ENCODE data around the gene EYA2. TPM values are rescaled to one million over a fixed set of nuclear protein-coding genes. Genes with fewer than 3 reads are reported as not detected.
"Not testable (repeated sequence)": the region's sequence is repeated elsewhere in the genome, so short reads cannot be mapped to it uniquely, and the experiment has no call there.

The EYA2 gene
- total and polyA plus RNA-seq, 8 donors, result 0.51 to 3.2 (median 1.4) TPM

GRCh38 chr20:46875059-46875458 lies 19.6 kb upstream of the EYA2 start:
- DNase-seq (no peak), ATAC-seq (no peak), FAIRE-seq (no peak)
- H3K9me3 ChIP-seq, result no peaks in the 10 kb centered on the region
- no peaks in the 10 kb centered on the region for H3K27me3 ChIP-seq
- H3K36me3 ChIP-seq, result no peaks in the 10 kb centered on the region
- no peak overlapping the region for H3K27ac ChIP-seq
- no peak for TF ChIP-seq CTCF (IDR thresholded peaks at IDR 0.05)
- H3K4me3 ChIP-seq, result no peak overlapping the region
- H3K4me1 ChIP-seq, result no peaks in the 10 kb centered on the region
- WGBS, 2 donors, result 51 to 59% methylated on average over 4 of the region's 4 CpGs
- intact Hi-C loops (cut with DNase I), result no loop called here

GRCh38 chr20:46879386-46879785 lies 15.3 kb upstream of the EYA2 start:
- TF ChIP-seq CTCF (IDR thresholded peaks at IDR 0.05), result no peak
- Histone ChIP-seq H3K27ac (no peak overlapping the region), H3K27me3 (no peaks in the 10 kb centered on the region), H3K4me3 (no peak overlapping the region), H3K4me1 (no peaks in the 10 kb centered on the region), H3K36me3 (no peaks in the 10 kb centered on the region), H3K9me3 (no peaks in the 10 kb centered on the region)
- 72 to 83% methylated on average over 5 of the region's 5 CpGs for WGBS, 2 donors
- ATAC-seq (no peak), DNase-seq (no peak), FAIRE-seq (no peak)
- intact Hi-C loops (cut with DNase I), result no loop called here

GRCh38 chr20:46879963-46880362 lies 14.7 kb upstream of the EYA2 start:
- FAIRE-seq; DNase-seq; ATAC-seq; H3K36me3 ChIP-seq; H3K9me3 ChIP-seq; H3K27ac ChIP-seq; H3K4me1 ChIP-seq; intact Hi-C loops (cut with DNase I); H3K27me3 ChIP-seq; H3K4me3 ChIP-seq: not testable (repeated sequence)
- 68 to 89% methylated on average over 5 of the region's 5 CpGs for WGBS, 2 donors

- 44 to 50% methylated on average over 6 of the region's 6 CpGs for WGBS, 2 donors
- no peak overlapping the region for H3K4me3 ChIP-seq
- H3K9me3 ChIP-seq, result no peaks in the 10 kb centered on the region
- TF ChIP-seq CTCF (IDR thresholded peaks at IDR 0.05), result no peak
- ATAC-seq (no peak), FAIRE-seq (no peak), DNase-seq (no peak)
- intact Hi-C loops (cut with DNase I), result no loop called here
- no peak overlapping the region for H3K27ac ChIP-seq
- H3K36me3 ChIP-seq, result no peaks in the 10 kb centered on the region
- no peaks in the 10 kb centered on the region for H3K27me3 ChIP-seq
- no peaks in the 10 kb centered on the region for H3K4me1 ChIP-seq
Observed at GRCh38 chr20:46883892-46884291, 10.8 kb upstream of the EYA2 start.

- no peaks in the 10 kb centered on the region for H3K4me1 ChIP-seq
- no peaks in the 10 kb centered on the region for H3K9me3 ChIP-seq
- FAIRE-seq (no peak), DNase-seq (no peak), ATAC-seq (no peak)
- TF ChIP-seq CTCF (IDR thresholded peaks at IDR 0.05), result no peak
- H3K36me3 ChIP-seq, result no peaks in the 10 kb centered on the region
- H3K27ac ChIP-seq, result no peak overlapping the region
- intact Hi-C loops (cut with DNase I), result no loop called here
- no peaks in the 10 kb centered on the region for H3K27me3 ChIP-seq
- no peak overlapping the region for H3K4me3 ChIP-seq
Observed at GRCh38 chr20:46890682-46891081, 4.0 kb upstream of the EYA2 start.

GRCh38 chr20:46893051-46893450 lies 1.6 kb upstream of the EYA2 start:
- no peak for TF ChIP-seq CTCF (IDR thresholded peaks at IDR 0.05)
- ATAC-seq (no peak), FAIRE-seq (no peak), DNase-seq (no peak)
- Histone ChIP-seq H3K4me3 (no peak overlapping the region), H3K4me1 (no peaks in the 10 kb centered on the region), H3K9me3 (no peaks in the 10 kb centered on the region), H3K36me3 (no peaks in the 10 kb centered on the region), H3K27ac (no peak overlapping the region), H3K27me3 (peaks cover 0 to 6% (median 0%) of the 10 kb centered on the region in 4 donors)
- intact Hi-C loops (cut with DNase I), result no loop called here
- 73 to 94% methylated on average over 3 of the region's 3 CpGs for WGBS, 2 donors

All from pancreas (tissue), 10 donors.